Neural cell (in vitro differentiated cells): ENCODE measurements around the gene CDKN1B. TPM values are rescaled to one million over a fixed set of nuclear protein-coding genes. Genes with fewer than 3 reads are reported as not detected.

Source experiments
- H2AFZ ChIP-seq: fragments of 200-600, 300-800 bp; sonication (generic), shearing (Covaris generic); 2 replicates; pipeline ENCODE4 v1.6.0; 2014; ENCODE audit warnings: low read depth, mild to moderate bottlenecking, antibody characterized with exemption, low read length, moderate library complexity
- H3F3A ChIP-seq: fragments of 200-600 bp; shearing (Covaris generic); 2 replicates; pipeline ENCODE4 v1.6.1; 2016; ENCODE audit warnings: mild to moderate bottlenecking, moderate library complexity, mixed read lengths, antibody characterized with exemption, low read length; ENCODE audit not compliant: insufficient read depth, poor library complexity, severe bottlenecking
- H3K27ac ChIP-seq: fragments of 200-600, 300-800 bp; sonication (generic), shearing (Covaris generic); 2 replicates; pipeline ENCODE4 v1.5.1; 2014; ENCODE audit warnings: mild to moderate bottlenecking, low read length, moderate library complexity
- H3K27me3 ChIP-seq: fragments of 300-800, 200-600 bp; sonication (generic), shearing (Covaris generic); 2 replicates; pipeline ENCODE4 v1.6.0; 2014; ENCODE audit warnings: mild to moderate bottlenecking, low read depth, low read length, moderate library complexity; ENCODE audit not compliant: insufficient read depth
- H3K36me3 ChIP-seq: fragments of 300-800, 200-600 bp; sonication (generic), shearing (Covaris generic); 2 replicates; pipeline ENCODE4 v1.5.1; 2014; ENCODE audit warnings: mild to moderate bottlenecking, antibody characterized with exemption, low read length, moderate library complexity; ENCODE audit not compliant: insufficient read depth
- H3K4me2 ChIP-seq: fragments of 300-800, 200-600 bp; sonication (generic), shearing (Covaris generic); 2 replicates; pipeline ENCODE4 v1.6.0; 2014; ENCODE audit warnings: mild to moderate bottlenecking, low read length
- H3K4me3 ChIP-seq: fragments of 300-800, 200-600 bp; sonication (generic), shearing (Covaris generic); 2 replicates; pipeline ENCODE4 v1.5.1; 2014; ENCODE audit warnings: mild to moderate bottlenecking, low read length, moderate library complexity
- H3K79me2 ChIP-seq: fragments of 200-600 bp; shearing (Covaris generic); replicated peaks from 2 replicates; pipeline ENCODE4 v1.6.0; 2014; ENCODE audit warnings: mild to moderate bottlenecking, low read length, moderate library complexity; ENCODE audit not compliant: insufficient read depth
- H3K9ac ChIP-seq: fragments of 300-800, 200-600 bp; sonication (generic), shearing (Covaris generic); 2 replicates; pipeline ENCODE4 v1.6.1; 2016; ENCODE audit warnings: mild to moderate bottlenecking, low read length, mixed read lengths
- H3K9me2 ChIP-seq: fragments of 200-600 bp; shearing (Covaris generic); 2 replicates; pipeline ENCODE4 v1.6.1; 2016; ENCODE audit warnings: mild to moderate bottlenecking, low read length, mixed read lengths; ENCODE audit not compliant: insufficient read depth
- H3K9me3 ChIP-seq: fragments of 200-600, 300-800 bp; sonication (generic), shearing (Covaris generic); 2 replicates; pipeline ENCODE4 v1.6.1; 2016; ENCODE audit warnings: mild to moderate bottlenecking, mixed run types, low read length, moderate library complexity, mixed read lengths
- H4K20me1 ChIP-seq: fragments of 200-600 bp; shearing (Covaris generic); 2 replicates; pipeline ENCODE4 v1.6.1; 2016; ENCODE audit warnings: mild to moderate bottlenecking, mixed run types; ENCODE audit not compliant: insufficient read depth
- CTCF ChIP-seq: fragments of 450-650 bp; IDR thresholded peaks from 2 replicates; pipeline ENCODE4 v1.5.1; 2014; ENCODE audit warnings: antibody characterized with exemption, mild to moderate bottlenecking, moderate library complexity; ENCODE audit not compliant: poor library complexity, severe bottlenecking
- EP300 ChIP-seq: fragments of 450-650 bp; conservative IDR thresholded peaks from 2 replicates; pipeline ENCODE4 v1.6.1; 2014; ENCODE audit warnings: antibody characterized with exemption, mild to moderate bottlenecking, moderate library complexity; ENCODE audit not compliant: poor library complexity, severe bottlenecking
- EZH2 ChIP-seq: fragments of 200-600, 300-800 bp; shearing (Covaris generic), sonication (generic); IDR thresholded peaks from 2 replicates; pipeline ENCODE4 v1.6.1; 2014; ENCODE audit warnings: antibody characterized with exemption, low read length, borderline replicate concordance, mild to moderate bottlenecking; ENCODE audit not compliant: insufficient read depth, poor library complexity, severe bottlenecking
- MXI1 ChIP-seq: fragments of 450-650 bp; conservative IDR thresholded peaks from 2 replicates; pipeline ENCODE4 v1.6.1; 2014; ENCODE audit warnings: antibody characterized with exemption, mild to moderate bottlenecking; ENCODE audit not compliant: poor library complexity, severe bottlenecking
- POLR2AphosphoS5 ChIP-seq: IDR thresholded peaks from 2 replicates; pipeline ENCODE4 v1.6.1; 2012
- RAD21 ChIP-seq: fragments of 450-650 bp; conservative IDR thresholded peaks from 2 replicates; pipeline ENCODE4 v1.6.1; 2014; ENCODE audit warnings: antibody characterized with exemption, mild to moderate bottlenecking, moderate library complexity
- REST ChIP-seq: IDR thresholded peaks from 2 replicates; pipeline ENCODE4 v1.6.1; 2012; ENCODE audit warnings: borderline replicate concordance
- SMC3 ChIP-seq: fragments of 450-650 bp; conservative IDR thresholded peaks from 2 replicates; pipeline ENCODE4 v1.6.1; 2014; ENCODE audit warnings: antibody characterized with exemption, mild to moderate bottlenecking, moderate library complexity; ENCODE audit not compliant: poor library complexity
- TAF1 ChIP-seq: IDR thresholded peaks from 2 replicates; pipeline ENCODE4 v1.6.1; 2012; ENCODE audit warnings: low read depth
- polyA plus RNA-seq: library from polyadenylated mRNA; depleted of rRNA; stranded (reverse); fragments of >200 nt; gene quantifications from 2 replicates; pipeline ENCODE4 v1.2.3, GENCODE V29; 2014

CDKN1B gene
- polyA plus RNA-seq, 1 donor from 2014 or later = 107 TPM

- Histone ChIP-seq H3K9me3 (no peaks in the 10 kb centered on the region), H3K27me3 (no peaks in the 10 kb centered on the region), H3K36me3 (no peaks in the 10 kb centered on the region), H3K4me2 (no peak overlapping the region), H3K4me3 (no peak overlapping the region), H3K9ac (no peak overlapping the region), H3K9me2 (no peaks in the 10 kb centered on the region), H3K27ac (no peak overlapping the region), H4K20me1 (no peaks in the 10 kb centered on the region), H2AFZ (no peak overlapping the region), H3F3A (no peaks in the 10 kb centered on the region), H3K79me2 (peaks cover 6% of the 10 kb centered on the region)
- no peak for TF ChIP-seq REST
- no peak for TF ChIP-seq EP300
- TF ChIP-seq CTCF = no peak
- TF ChIP-seq TAF1 = no peak
- no peak for TF ChIP-seq EZH2
- TF ChIP-seq MXI1 = no peak
- no peak for TF ChIP-seq RAD21
- no peak for TF ChIP-seq POLR2AphosphoS5
- no peak for TF ChIP-seq SMC3
Observed at GRCh38 chr12:12734054-12734453, 16.9 kb downstream of the CDKN1B start.

- H3F3A ChIP-seq = no peaks in the 10 kb centered on the region
- H3K27me3 ChIP-seq = no peaks in the 10 kb centered on the region
- no peak overlapping the region for H3K4me2 ChIP-seq
- H2AFZ ChIP-seq = no peak overlapping the region
- TF ChIP-seq EZH2 (no peak), RAD21 (no peak), MXI1 (no peak), POLR2AphosphoS5 (no peak), CTCF (no peak)
- H3K36me3 ChIP-seq = no peaks in the 10 kb centered on the region
- H4K20me1 ChIP-seq = no peaks in the 10 kb centered on the region
- no peak overlapping the region for H3K4me3 ChIP-seq
- H3K9ac ChIP-seq = no peak overlapping the region
- H3K79me2 ChIP-seq = peaks cover 6% of the 10 kb centered on the region
- H3K9me3 ChIP-seq = no peaks in the 10 kb centered on the region
- H3K9me2 ChIP-seq = no peaks in the 10 kb centered on the region
- H3K27ac ChIP-seq = no peak overlapping the region
Observed at GRCh38 chr12:12734561-12735071, 17.4 kb downstream of the CDKN1B start.
